DMS114 treated with DMSO at 0.1 percent for 48 hours (cell line): ENCODE results near the gene AARSD1.
A peak's percentile ranks its signal among the peaks of the same experiment; 100 is the strongest.
"Not testable (repeated sequence)": the region's sequence is repeated elsewhere in the genome, so short reads cannot be mapped to it uniquely, and the experiment has no call there.

ENCODE experiments used
- DNase-seq: peaks from one replicate; lab custom pipeline; 2025; ENCODE audit not compliant: unreplicated experiment; lab: John Stamatoyannopoulos, UW

AARSD1 gene

DNA sequence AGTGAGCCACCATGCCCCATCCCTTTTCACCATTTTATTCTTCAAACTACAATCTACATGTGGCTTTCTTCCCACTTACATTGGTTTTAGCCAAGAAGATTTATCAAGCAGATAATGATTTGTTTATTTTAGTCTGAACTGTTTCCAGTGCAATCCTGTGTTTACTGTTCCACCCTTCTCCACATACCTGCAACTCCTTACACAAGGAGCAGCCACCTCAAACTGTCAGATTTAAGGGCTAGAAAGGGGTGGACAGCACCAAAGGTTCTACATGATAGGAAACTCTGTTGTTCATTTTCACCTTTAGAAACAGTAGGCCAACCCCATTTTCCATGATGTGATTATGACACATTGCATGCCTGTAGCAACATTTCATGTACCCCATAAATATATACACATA, 18.0 kb upstream of the AARSD1 start:
- no peak for DNase-seq

DNA sequence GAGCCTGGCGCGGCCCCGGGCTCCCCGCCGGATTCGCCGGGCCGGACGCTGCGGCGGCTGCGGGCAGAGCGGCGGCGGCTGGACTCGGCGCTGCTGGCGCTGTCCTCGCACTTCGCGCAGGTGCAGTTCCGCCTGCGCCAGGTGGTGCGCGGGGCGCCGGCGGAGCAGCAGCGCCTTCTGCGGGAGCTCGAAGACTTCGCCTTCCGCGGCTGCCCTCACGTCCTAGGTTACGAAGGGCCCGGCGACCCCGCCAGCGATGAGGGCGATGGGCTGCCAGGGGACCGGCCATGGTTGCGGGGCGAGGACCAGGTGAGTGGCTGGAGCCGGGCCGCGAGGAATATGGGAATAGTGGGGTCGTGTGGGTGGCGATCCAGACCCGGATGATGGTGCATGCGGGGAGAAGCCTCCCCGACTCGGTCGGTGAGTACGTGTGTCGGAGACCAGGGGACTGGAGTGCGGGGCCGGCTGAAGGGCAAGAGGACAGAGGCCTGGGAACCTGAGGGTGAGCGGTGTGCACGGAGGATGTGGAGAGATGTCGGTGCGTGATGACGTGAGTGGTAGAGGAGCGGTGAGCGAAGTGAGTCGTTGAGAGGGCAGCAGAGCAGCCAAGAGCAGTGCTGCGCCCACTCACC, 16.6 kb upstream of the AARSD1 start:
- no peak for DNase-seq

DNA sequence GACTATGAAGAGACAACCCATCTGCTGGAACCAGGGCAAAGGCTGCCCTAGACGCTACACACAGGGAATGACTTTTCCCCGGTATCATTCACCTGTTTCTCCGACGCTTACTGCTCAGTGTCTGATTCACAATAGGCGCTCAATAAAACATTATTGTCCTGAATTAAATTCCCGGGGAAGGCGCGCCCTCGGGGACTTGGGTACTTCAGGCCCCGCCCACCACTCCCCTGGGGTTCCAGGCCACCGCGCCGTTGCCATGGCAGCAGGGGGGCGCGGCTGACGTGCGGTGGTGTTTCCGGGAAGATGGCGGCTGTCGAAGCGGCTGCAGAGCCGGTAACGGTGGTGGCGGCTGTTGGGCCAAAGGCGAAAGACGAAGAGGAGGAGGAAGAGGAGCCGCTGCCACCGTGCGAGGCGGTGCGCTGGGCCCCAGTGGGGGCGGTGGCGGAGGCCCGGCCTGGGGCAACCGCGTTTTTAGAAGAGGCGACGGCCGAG, 16.1 kb upstream of the AARSD1 start, which contains the start of gene RUNDC1:
TSS of gene RUNDC1 (plus strand) at position 292 of the 492 bp plus-strand sequence. CDS start at position 304, 12 bp downstream.
- peak; percentile 54 for DNase-seq

DNA sequence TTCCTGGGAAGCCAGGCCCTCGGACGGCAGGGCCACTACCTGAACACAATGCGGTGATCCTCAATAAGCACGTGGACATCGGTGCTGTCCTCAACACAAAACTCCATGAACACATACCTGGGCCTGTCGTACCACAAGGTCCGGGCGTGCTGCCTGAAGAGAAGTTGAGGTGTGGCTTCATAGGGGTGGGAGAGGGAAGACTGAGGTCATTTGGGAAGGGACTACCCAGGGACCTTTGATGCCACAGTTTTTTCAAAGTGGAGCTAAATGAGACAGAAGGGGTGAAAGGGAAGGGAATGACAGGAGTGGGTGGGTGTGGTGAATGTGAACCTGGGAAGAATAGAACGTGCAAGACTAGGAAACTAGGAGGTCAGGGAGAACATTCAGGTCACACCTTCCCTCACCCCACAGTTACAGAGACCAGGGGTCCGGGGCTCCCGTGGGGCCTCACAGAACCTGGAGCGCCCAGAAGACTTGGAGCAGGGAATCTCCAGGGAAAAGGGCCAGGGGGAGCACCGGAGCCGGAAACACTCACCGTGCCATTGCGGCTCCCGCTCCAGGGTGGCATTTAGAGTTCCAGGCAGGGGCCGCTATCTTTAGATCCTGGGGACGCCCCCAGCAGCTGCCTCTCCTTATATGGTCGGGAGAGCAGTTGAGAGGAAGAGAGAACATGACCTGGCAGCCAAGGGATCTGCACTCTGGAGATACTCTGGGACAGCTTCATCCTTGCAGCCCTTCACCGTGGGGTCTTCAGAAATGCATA, 15.4 kb upstream of the AARSD1 start, which contains the start of gene PTGES3L:
TSS of gene PTGES3L (minus strand) at position 570 of the 763 bp plus-strand sequence. CDS start at position 543, 27 bp downstream.
- DNase-seq = peak; percentile 26

DNA sequence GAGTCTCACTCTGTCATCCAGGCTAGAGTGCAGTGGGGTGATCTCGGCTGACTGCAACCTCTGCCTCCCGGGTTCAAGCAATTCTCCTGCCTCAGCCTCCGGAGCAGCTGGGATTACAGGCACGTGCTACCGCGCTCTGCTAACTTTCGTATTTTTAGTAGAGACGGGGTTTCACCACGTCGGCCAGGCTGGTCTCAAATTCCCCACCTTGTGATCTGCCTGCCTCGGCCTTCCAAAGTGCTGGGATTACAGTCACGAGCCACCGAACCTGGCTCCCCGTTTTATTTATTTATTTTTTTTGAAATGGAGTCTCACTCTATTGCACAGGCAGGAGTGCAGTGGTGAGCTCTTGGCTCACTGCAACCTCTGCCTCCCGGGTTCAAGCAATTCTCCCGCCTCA, 11.4 kb upstream of the AARSD1 start:
- DNase-seq = not testable (repeated sequence)

DNA sequence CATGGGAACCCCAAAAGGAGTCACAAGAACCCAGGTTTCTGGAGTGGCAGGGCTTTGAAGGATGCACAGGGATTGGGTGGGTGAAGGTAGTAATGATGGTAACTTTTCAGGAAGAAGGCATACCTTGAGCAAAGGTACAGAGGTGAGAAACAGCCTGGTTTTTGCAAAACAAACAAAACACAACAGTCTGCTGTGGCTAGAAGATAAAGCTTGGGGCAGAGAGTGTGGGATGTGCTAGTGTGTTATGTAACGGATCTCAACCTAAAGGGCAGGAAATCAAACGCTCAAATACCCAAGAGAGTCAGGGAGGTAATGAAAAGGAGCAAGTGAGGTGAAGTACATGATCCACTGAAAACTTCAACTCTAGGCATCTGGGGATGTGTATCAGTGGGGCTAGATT, 11.0 kb upstream of the AARSD1 start:
- no peak for DNase-seq

DNA sequence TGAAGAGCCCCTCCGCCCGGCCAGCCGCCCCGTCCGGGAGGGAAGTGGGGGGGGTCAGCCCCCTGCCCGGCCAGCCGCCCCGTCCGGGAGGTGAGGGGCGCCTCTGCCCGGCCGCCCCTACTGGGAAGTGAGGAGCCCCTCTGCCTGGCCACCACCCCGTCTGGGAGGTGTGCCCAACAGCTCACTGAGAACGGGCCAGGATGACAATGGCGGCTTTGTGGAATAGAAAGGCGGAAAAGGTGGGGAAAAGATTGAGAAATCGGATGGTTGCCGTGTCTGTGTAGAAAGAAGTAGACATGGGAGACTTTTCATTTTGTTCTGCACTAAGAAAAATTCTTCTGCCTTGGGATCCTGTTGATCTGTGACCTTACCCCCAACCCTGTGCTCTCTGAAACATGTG, 9.1 kb upstream of the AARSD1 start:
- DNase-seq = not testable (repeated sequence)

DNA sequence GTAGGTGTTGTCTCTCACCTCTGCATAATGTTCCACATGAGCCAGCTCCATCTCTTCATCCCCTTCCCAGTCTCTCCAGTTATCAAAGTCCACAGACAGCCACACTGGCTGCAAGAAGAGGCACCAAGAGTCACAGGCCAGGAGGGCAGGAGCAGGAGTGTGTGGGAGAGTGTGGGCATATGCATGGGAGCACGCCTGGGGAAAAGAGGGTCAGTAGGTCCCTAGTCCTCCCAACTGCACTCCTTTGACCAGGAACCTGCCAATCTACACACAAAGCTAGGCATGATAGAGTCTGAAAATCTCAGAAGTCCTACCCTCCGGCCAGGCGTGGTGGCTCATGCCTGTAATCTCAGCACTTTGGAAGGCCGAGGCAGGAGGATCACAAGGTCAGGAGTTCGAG, 7.3 kb upstream of the AARSD1 start:
- no peak for DNase-seq

DNA sequence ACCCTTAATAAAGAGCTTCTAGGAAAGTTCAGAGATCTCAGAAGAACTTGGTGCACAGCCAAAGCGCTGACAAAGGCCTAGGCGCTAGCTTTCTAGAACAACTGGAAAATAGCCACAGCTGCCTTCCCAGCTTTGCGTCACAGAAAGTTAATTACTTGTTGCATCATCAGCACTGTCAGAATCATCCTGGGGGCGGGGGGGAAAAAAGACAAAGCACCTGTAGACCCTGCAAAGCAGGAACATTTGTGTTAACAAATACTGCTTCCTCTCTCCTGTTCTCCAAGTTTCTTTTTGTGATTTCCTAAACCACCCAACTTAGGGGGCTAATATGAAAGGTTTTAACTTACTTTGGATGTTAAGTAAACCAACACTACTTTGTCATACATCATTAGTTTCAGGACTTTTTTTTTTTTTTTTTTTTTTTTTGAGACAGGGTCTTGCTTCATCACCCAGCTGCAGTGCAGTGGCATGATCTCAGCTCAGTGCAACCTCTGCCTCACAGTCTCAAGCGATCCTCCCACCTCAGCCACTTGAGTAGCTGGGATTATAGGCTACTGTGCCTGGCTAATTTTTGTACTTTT, 4.8 kb upstream of the AARSD1 start:
- DNase-seq = no peak

DNA sequence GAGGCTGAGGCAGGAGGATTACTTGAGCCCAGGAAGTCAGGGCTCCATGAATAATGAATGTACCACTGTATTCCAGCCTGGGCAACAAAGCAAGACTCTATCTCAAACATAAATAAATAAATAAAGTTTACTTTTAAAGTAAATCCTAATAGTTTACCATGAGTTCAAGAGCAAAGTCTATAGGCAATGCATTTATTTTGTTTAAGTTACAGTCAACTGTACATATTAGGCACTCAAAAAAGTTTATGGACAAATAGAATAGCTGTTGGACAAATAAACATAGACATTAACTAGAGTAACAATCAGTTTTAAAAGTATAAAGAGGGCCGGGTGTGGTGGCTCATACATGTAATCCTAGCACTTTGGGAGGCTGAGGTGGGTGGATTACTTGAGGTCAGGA, 3.7 kb upstream of the AARSD1 start:
- DNase-seq = no peak

DNA sequence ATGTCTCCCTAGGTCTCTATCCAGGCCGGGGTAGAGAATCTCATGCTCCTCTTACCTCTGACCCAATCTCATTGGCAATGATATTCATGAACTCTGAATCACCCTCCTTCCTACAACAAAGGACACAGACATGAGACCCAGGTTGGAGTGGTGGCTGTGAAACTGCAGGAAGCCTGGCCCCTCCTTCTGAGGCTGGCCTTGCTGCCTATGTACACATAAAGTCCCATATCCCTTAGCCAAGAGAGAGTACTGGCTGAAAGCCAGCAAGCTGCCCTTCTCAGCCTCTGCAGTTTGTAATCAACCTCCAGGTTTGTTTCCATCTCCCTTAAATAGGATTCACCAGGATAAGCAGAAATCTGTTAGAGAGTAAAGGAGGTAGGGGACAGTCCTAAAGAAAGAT, 10.6 kb downstream of the AARSD1 start:
- no peak for DNase-seq

DNA sequence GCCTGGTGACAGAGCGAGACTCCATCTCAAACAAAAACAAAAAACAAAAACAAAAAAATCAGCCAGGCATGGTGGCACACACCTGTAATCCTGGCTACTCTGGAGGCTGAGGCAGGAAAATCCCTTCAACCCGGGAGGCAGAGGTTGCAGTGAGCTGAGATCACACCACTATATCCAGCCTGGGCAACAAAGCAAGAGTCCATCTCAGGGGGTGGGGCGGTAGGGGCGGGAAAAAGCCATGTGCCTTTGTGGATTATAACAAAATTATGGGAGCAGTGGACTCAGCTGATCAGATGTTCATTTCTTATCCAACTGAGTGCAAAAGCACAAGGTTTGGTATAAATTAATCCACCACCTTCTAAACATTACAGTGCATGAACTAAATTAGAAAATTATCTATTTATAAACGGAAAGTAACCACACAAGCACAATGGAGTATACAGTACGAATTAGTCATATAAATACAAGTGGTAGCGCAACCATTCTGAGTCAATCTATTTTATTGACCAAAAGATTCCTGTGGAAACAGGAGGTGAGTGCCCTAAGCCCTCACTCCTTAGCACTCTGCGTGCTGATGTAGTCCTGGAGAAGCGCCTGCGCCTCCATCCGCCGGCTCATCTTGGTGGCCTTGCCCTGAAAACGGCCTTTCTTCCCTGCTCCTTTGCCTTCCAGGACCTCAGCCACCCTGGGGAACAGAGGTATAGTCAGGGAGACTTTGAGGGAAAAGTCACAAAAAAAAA, 14.0 kb downstream of the AARSD1 start:
- no peak for DNase-seq

DNA sequence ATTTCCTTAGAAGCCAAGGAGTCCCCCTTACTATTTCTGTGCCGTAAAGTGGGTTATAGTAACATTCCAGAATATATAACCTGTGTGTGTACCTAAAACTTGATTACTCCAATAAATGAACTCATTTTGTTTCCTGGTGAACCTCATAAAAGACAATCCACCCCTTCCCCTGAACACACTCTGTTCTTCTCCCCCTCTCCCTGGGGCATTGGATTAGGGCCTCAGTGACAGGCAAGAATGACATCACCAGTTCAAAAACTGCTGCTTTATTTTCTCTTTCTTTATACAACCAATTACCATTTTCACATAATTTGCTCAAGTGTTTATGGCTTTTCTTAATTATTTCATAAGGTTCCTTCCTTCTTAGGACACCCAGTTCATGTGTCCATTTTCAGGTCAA, 17.4 kb downstream of the AARSD1 start:
- DNase-seq = no peak

DNA sequence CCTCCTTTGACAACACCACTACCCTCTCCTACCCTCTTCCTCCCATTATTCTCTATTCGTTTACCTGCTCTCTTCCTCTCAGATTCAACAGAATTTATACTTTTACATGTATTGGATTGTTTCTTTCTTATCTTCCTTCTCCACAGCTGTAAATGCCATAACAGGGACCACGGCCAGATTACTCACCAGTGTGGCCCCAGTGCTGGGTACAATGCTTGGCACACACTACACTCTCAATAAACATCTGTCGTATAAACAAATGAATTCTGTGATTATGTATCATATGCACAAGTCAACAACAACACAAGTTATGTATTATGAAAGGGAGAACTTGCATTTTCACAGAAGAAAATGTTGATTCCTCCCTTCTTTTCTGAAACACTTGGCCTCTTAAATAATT, 20.0 kb downstream of the AARSD1 start:
- DNase-seq = no peak

DNA sequence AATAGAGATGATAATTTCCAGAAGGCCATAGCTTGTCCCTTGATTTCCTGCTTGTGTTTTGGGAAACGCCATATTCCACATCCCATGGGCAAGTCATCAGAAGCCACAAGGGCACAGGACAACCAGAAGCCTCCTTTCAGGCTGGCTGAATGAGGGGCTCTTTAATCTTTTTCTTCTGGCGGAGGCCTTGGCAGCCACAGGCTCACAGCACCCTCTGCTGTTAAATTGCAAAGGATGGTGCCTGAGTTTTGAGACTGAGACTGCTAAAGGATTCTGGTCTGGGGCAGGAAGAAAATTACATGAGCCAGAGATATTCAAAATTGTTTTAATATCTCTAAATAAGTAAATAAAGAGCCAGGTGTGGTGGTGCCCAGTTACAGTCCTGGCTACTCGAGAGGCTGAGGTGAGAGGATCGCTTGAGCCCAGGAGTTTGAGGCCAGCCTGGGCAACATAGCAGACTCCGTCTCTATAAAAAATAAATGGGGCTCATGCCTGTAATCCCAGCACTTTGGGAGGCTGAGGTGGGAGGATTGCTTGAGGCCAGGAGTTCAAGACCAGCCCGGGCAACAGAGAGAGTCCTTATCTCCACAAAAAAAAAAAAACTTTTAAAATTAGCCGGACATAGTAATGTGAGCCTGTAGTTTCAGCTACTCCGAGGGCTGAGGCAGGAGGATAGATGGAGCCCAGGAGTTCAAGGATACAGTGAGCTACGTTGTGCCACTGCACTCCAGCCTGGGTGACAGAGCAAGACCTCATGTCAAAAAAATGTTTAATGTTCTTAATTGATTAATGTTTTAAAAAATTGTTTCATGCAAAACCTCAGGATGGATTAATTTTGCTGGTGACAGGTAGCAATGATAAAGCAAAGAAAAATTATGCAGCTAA, 26.3 kb downstream of the AARSD1 start:
- DNase-seq = peak; percentile 61

DNA sequence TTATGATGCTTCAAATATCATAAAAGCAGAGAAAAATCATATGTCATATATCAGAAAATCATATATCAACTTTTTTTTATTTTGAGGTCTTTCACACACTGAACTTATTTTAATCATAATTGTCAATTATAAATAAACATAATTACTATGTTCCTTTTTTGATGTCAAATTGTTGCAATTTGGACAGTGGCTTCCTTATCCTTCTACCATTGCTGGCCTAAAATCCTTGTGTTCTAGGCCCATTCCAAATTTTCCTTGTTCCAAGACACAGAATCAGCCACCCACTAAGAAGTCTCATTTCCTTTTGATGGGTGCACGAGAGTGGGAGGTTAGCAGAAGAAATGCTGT, 34.8 kb downstream of the AARSD1 start:
- DNase-seq = no peak

DNA sequence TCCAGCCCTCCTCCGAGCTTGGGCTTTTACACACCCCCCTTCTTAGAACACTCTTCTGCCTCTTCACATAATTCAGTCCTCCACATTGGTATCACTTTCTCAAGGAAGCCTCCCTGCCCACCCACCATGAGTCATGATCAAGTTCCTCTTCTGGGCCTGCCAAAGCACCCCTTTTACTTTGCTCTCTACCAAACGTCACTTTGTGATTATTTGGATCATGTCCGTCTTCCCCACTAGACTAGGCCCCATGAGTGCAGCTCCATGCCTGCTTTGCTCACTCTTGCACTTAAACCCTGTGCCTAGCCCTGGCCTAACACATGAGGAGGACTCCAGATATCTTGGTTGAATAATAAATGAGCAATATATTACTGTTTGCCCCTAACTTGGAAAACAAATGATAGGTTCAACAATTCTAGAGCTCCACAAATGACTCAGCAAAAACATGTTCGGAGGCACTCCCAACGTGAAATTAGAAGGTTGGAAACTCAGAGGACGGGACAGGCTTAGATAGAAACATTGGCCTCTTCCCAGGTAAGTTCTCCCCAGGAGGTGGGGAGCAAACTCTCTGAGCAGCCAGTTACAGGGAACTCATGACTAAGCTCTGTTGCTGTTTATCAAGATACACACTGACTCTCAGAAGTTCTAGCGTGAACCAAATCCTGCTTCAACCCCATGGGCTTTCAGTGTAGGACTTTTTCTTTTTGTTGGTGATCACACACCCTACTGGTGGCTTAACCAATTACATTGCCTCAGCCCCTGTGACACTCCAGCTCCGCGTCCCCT, 35.3 kb downstream of the AARSD1 start:
- peak; percentile 15 for DNase-seq

DNA sequence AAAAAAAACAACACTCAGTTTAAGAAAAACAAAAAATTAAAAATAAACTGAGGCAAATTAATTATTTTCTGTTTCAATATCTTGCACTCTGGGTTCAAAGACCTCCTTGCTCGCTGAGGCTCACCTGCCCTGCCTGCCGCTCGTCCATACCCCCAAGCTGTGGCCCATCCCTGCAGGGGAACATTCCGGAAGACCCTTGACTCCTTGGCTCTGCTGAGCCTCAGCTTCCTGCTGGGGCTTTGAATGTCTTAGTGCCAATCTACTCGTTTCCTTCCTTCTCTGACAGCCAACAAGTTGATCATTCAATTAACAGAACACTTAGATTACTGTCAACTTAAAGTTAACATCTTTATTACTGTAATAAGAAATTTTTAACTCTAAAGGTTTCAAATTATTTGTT, 39.4 kb downstream of the AARSD1 start:
- DNase-seq = no peak

DNA sequence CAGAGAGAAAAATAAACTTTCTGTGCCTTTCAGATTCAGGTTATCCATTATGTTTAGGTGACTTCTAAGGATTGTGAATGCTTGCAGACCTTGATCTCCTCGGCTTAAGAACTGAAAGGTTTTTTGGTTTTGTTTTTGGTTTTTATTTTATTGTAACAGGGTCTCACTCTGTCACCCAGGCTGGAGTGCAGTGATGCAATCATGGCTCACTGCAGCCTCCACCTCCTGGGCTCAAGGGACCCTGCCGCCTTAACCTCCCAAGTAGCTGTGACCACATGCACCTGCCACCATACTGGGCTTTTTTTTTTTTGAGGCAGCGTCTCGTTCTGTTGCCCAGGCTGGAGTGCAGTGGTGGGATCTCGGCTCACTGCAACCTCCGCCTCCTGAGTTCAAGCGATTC, 40.8 kb downstream of the AARSD1 start:
- not testable (repeated sequence) for DNase-seq

DNA sequence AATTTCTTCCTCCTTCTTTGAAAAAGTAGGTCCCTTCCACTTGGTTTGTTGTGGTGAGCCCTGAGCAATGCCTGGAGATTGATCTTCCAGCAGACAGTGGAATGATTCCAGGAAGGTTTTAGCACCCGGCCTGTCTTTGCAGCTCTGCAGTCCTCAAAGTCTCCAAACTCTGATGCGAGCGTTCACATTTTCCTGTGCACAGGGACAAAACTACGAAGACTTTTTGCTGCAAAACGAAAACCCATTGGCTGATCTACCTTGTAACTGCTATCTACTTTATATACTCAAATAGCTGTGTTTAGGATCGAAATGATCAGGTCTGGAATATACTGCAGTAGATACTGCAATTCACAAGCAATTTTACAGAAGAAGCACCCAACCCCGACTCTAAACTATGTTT, 42.0 kb downstream of the AARSD1 start:
- DNase-seq = no peak
